HG03558 (cell line): ENCODE measurements around the gene S100PBP.

Source experiments
- ATAC-seq: cut with Tn5 transposase; IDR thresholded peaks from one replicate; pipeline ENCODE4 v1.9.1; 2021; ENCODE audit warnings: moderate number of reproducible peaks; ENCODE audit not compliant: unreplicated experiment; ENCODE audit errors: extremely low read depth

Gene S100PBP

GRCh38 chr1:32818804-32819541 lies 1.5 kb downstream of the S100PBP start:
- ATAC-seq: peak; percentile 43

GRCh38 chr1:32825181-32825580 lies 7.7 kb downstream of the S100PBP start:
- ATAC-seq: no peak

- ATAC-seq: no peak
These were observed 10.9 kb downstream of the S100PBP start for GRCh38 chr1:32828341-32828740.

- no peak for ATAC-seq
These were observed 12.8 kb downstream of the S100PBP start for GRCh38 chr1:32830092-32830852.

GRCh38 chr1:32831878-32832277 lies 14.4 kb downstream of the S100PBP start:
- no peak for ATAC-seq

- ATAC-seq: no peak
These were observed 31.1 kb downstream of the S100PBP start for GRCh38 chr1:32848354-32849063.

- no peak for ATAC-seq
These were observed 38.6 kb downstream of the S100PBP start for GRCh38 chr1:32855861-32856617.

GRCh38 chr1:32858136-32858535 lies 40.7 kb downstream of the S100PBP start:
- no peak for ATAC-seq

- ATAC-seq: no peak
These were observed 41.3 kb downstream of the S100PBP start for GRCh38 chr1:32858791-32859190.

- no peak for ATAC-seq
These were observed 42.5 kb downstream of the S100PBP start for GRCh38 chr1:32859915-32860314.

- ATAC-seq: no peak
These were observed 43.1 kb downstream of the S100PBP start for GRCh38 chr1:32860566-32860965.

- ATAC-seq: no peak
These were observed 44.6 kb downstream of the S100PBP start for GRCh38 chr1:32861904-32862695.

- no peak for ATAC-seq
These were observed 45.9 kb downstream of the S100PBP start for GRCh38 chr1:32863218-32863880.

GRCh38 chr1:32863881-32864245 lies 46.4 kb downstream of the S100PBP start:
- no peak for ATAC-seq

GRCh38 chr1:32864375-32865019 lies 47.0 kb downstream of the S100PBP start:
- ATAC-seq: no peak

- ATAC-seq: no peak
These were observed 48.4 kb downstream of the S100PBP start for GRCh38 chr1:32865639-32866405.

- ATAC-seq: no peak
These were observed 49.7 kb downstream of the S100PBP start for GRCh38 chr1:32867151-32867550.

- no peak for ATAC-seq
These were observed 50.2 kb downstream of the S100PBP start for GRCh38 chr1:32867671-32868070.
